ENCODE results near the gene RPA3.

RPA3 gene

GRCh38 chr7:7750571-7751242 lies 32.3 kb upstream of the RPA3 start:
- no peak for ATAC-seq (ENCODE audit: insufficient read depth, low read depth)
- TF ChIP-seq EZH2 (IDR thresholded peaks at IDR 0.05; ENCODE audit: borderline replicate concordance, low read depth, low read length, severe bottlenecking): no peak
- TF ChIP-seq, protein P1, sequence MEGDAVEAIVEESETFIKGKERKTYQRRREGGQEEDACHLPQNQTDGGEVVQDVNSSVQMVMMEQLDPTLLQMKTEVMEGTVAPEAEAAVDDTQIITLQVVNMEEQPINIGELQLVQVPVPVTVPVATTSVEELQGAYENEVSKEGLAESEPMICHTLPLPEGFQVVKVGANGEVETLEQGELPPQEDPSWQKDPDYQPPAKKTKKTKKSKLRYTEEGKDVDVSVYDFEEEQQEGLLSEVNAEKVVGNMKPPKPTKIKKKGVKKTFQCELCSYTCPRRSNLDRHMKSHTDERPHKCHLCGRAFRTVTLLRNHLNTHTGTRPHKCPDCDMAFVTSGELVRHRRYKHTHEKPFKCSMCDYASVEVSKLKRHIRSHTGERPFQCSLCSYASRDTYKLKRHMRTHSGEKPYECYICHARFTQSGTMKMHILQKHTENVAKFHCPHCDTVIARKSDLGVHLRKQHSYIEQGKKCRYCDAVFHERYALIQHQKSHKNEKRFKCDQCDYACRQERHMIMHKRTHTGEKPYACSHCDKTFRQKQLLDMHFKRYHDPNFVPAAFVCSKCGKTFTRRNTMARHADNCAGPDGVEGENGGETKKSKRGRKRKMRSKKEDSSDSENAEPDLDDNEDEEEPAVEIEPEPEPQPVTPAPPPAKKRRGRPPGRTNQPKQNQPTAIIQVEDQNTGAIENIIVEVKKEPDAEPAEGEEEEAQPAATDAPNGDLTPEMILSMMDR (IDR thresholded peaks at IDR 0.05; ENCODE audit: borderline replicate concordance, extremely low read depth, low read length, poor library complexity, severe bottlenecking): no peak
- Histone ChIP-seq H3K79me2 (ENCODE audit: insufficient read depth, low read length) (no peaks in the 10 kb centered on the region), H3K9me3 (ENCODE audit: insufficient read depth, low read length, severe bottlenecking) (no peaks in the 10 kb centered on the region), H3K4me3 (ENCODE audit: low read depth in 1 of 2, low read length in 2 of 2) (no peak overlapping the region), H3K4me1 (ENCODE audit: insufficient read depth, low read length) (no peaks in the 10 kb centered on the region), H3K27me3 (ENCODE audit: insufficient read depth, low read length, poor library complexity) (no peaks in the 10 kb centered on the region), H3K36me3 (ENCODE audit: insufficient read depth, low read length) (no peaks in the 10 kb centered on the region), H4K20me1 (ENCODE audit: insufficient read depth, low read length) (no peaks in the 10 kb centered on the region), H3K4me2 (ENCODE audit: insufficient read depth, low read length) (no peak overlapping the region), H2AFZ (ENCODE audit: low read depth, low read length) (no peak overlapping the region), H3K27ac (ENCODE audit: low read length) (no peak overlapping the region), H3K9ac (ENCODE audit: low read depth, low read length) (no peak overlapping the region)
- DNase-seq: no peak

- no peaks in the 10 kb centered on the region for H3K9me3 ChIP-seq (ENCODE audit: insufficient read depth, low read length, severe bottlenecking)
- no peak overlapping the region for H3K4me3 ChIP-seq (ENCODE audit: low read depth in 1 of 2, low read length in 2 of 2)
- no peaks in the 10 kb centered on the region for H3K4me1 ChIP-seq (ENCODE audit: insufficient read depth, low read length)
- no peaks in the 10 kb centered on the region for H4K20me1 ChIP-seq (ENCODE audit: insufficient read depth, low read length)
- no peaks in the 10 kb centered on the region for H3K27me3 ChIP-seq (ENCODE audit: insufficient read depth, low read length, poor library complexity)
- H3K36me3 ChIP-seq (ENCODE audit: insufficient read depth, low read length): no peaks in the 10 kb centered on the region
- H3K79me2 ChIP-seq (ENCODE audit: insufficient read depth, low read length): no peaks in the 10 kb centered on the region
- H3K9ac ChIP-seq (ENCODE audit: low read depth, low read length): no peak overlapping the region
- ATAC-seq (ENCODE audit: insufficient read depth, low read depth): no peak
- no peak for DNase-seq
- H3K4me2 ChIP-seq (ENCODE audit: insufficient read depth, low read length): no peak overlapping the region
- TF ChIP-seq EZH2 (IDR thresholded peaks at IDR 0.05; ENCODE audit: borderline replicate concordance, low read depth, low read length, severe bottlenecking): no peak
- TF ChIP-seq, protein P1 (IDR thresholded peaks at IDR 0.05; ENCODE audit: borderline replicate concordance, extremely low read depth, low read length, poor library complexity, severe bottlenecking): no peak
- no peak overlapping the region for H2AFZ ChIP-seq (ENCODE audit: low read depth, low read length)
- H3K27ac ChIP-seq (ENCODE audit: low read length): no peak overlapping the region
These were observed 28.1 kb upstream of the RPA3 start for GRCh38 chr7:7746458-7746857.

- Histone ChIP-seq H3K9ac (ENCODE audit: low read depth, low read length) (no peak overlapping the region), H3K27me3 (ENCODE audit: insufficient read depth, low read length, poor library complexity) (no peaks in the 10 kb centered on the region), H2AFZ (ENCODE audit: low read depth, low read length) (no peak overlapping the region), H3K4me1 (ENCODE audit: insufficient read depth, low read length) (no peaks in the 10 kb centered on the region), H3K79me2 (ENCODE audit: insufficient read depth, low read length) (no peaks in the 10 kb centered on the region), H3K36me3 (ENCODE audit: insufficient read depth, low read length) (no peaks in the 10 kb centered on the region), H4K20me1 (ENCODE audit: insufficient read depth, low read length) (no peaks in the 10 kb centered on the region), H3K4me3 (ENCODE audit: low read depth in 1 of 2, low read length in 2 of 2) (no peak overlapping the region), H3K4me2 (ENCODE audit: insufficient read depth, low read length) (no peak overlapping the region), H3K27ac (ENCODE audit: low read length) (no peak overlapping the region), H3K9me3 (ENCODE audit: insufficient read depth, low read length, severe bottlenecking) (no peaks in the 10 kb centered on the region)
- ATAC-seq (ENCODE audit: insufficient read depth, low read depth) (no peak; the same call in 2 of the 3 replicates), DNase-seq (no peak)
- TF ChIP-seq EZH2 (IDR thresholded peaks at IDR 0.05; ENCODE audit: borderline replicate concordance, low read depth, low read length, severe bottlenecking): no peak
- TF ChIP-seq, protein P1 (IDR thresholded peaks at IDR 0.05; ENCODE audit: borderline replicate concordance, extremely low read depth, low read length, poor library complexity, severe bottlenecking): no peak
These were observed 27.6 kb upstream of the RPA3 start for GRCh38 chr7:7745966-7746365.
